ENCODE measurements around the gene MRTFB.
A peak's percentile ranks its signal among the peaks of the same experiment; 100 is the strongest.

Gene MRTFB

GRCh38 chr16:14202697-14203096 is 131.6 kb downstream of the MRTFB start:
- DNase-seq (ENCODE audit: insufficient read length, low spot score) (no peak), FAIRE-seq (no peak)
- TF ChIP-seq, protein P1, sequence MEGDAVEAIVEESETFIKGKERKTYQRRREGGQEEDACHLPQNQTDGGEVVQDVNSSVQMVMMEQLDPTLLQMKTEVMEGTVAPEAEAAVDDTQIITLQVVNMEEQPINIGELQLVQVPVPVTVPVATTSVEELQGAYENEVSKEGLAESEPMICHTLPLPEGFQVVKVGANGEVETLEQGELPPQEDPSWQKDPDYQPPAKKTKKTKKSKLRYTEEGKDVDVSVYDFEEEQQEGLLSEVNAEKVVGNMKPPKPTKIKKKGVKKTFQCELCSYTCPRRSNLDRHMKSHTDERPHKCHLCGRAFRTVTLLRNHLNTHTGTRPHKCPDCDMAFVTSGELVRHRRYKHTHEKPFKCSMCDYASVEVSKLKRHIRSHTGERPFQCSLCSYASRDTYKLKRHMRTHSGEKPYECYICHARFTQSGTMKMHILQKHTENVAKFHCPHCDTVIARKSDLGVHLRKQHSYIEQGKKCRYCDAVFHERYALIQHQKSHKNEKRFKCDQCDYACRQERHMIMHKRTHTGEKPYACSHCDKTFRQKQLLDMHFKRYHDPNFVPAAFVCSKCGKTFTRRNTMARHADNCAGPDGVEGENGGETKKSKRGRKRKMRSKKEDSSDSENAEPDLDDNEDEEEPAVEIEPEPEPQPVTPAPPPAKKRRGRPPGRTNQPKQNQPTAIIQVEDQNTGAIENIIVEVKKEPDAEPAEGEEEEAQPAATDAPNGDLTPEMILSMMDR (IDR thresholded peaks at IDR 0.05; ENCODE audit: insufficient read depth, missing control alignments): peak; percentile 20

- TF ChIP-seq, protein P1 (IDR thresholded peaks at IDR 0.05; ENCODE audit: insufficient read depth, missing control alignments): no peak
- DNase-seq (ENCODE audit: insufficient read length, low spot score) (no peak), FAIRE-seq (no peak)
Measured at GRCh38 chr16:14203166-14203565, 132.0 kb downstream of the MRTFB start.

GRCh38 chr16:14205666-14206065 is 134.5 kb downstream of the MRTFB start:
- TF ChIP-seq, protein P1 (IDR thresholded peaks at IDR 0.05; ENCODE audit: insufficient read depth, missing control alignments): no peak
- no peak for DNase-seq (ENCODE audit: insufficient read length, low spot score)
- no peak for FAIRE-seq

DNA sequence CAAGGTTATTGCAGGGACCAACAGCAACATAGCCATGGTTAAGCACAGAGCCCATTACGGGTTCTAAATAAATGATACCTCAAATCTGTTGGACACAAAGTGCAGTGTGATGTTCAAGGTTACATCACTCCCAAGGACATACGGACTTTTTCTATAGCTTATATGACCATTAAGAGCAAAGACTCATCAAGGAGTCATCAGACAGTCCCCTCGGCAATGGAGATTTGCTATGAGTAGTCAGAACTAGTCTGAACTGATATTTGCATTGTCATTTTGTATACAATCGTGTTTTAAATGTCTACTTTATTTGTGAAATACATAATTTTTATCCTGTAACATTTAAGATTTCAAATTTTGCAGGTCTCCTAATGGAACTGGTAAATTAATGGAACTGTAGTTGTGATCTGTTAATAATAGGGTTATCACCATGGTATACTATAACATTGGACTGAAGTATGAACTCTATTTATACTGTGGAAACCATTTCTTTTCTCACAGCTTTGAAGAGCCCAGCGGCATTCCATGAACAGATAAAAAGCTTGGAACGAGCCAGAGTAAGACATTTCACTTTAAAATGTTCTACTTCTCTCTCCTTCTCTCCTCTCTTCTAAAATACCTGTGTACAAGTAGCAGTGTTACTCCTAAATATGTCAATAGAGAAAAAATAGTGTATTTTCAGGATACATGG is 140.9 kb downstream of the MRTFB start:
- FAIRE-seq: no peak
- no peak for DNase-seq (ENCODE audit: insufficient read length, low spot score)
- TF ChIP-seq, protein P1 (IDR thresholded peaks at IDR 0.05; ENCODE audit: insufficient read depth, missing control alignments): no peak

- FAIRE-seq: no peak
- TF ChIP-seq, protein P1 (IDR thresholded peaks at IDR 0.05; ENCODE audit: insufficient read depth, missing control alignments): no peak
Measured at GRCh38 chr16:14215941-14216340, 144.8 kb downstream of the MRTFB start.

GRCh38 chr16:14219983-14220382 is 148.9 kb downstream of the MRTFB start:
- DNase-seq (ENCODE audit: insufficient read length, low spot score) (no peak), FAIRE-seq (no peak)
- TF ChIP-seq, protein P1 (IDR thresholded peaks at IDR 0.05; ENCODE audit: insufficient read depth, missing control alignments): no peak

More at GRCh38 chr16:14215941-14216340, 144.8 kb downstream of the MRTFB start:
- no peak for DNase-seq (ENCODE audit: insufficient read length, low spot score)

GRCh38 chr16:14223632-14224031 is 152.5 kb downstream of the MRTFB start:
- FAIRE-seq: no peak
- DNase-seq (ENCODE audit: insufficient read length, low spot score): no peak
- TF ChIP-seq, protein P1 (IDR thresholded peaks at IDR 0.05; ENCODE audit: insufficient read depth, missing control alignments): no peak

Measured in D721Med (cell line).